ENCODE data around the gene HAUS7.

DNA sequence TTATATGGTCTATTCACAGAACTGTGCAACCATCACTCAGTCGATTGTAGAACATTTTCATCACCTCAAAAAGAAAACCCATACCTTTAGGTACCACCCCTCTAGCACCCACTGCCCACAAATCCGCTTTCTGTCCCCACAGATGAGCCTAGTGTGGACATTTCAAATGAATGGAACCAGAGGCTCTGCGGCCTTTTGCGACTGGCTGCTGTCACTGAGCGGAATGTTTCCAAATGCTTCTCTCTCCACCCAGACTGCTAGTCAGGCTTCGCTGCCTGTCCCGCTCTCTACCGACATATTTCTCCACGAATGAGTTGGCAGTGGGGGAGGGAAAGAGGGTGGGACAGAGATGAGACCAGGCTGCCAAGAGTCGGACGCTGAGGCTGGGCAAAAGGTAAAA, 22.7 kb upstream of the HAUS7 start:
- TF ChIP-seq EZH2 (IDR thresholded peaks at IDR 0.05; ENCODE audit: low read depth, unreplicated experiment) (no peak), EZH2phosphoT487 (IDR thresholded peaks at IDR 0.05; ENCODE audit: unreplicated experiment) (no peak), POLR2AphosphoS5 (IDR thresholded peaks at IDR 0.05; ENCODE audit: low read depth) (no peak), ZNF331 (CRISPR knock-in tag; IDR thresholded peaks at IDR 0.05; ENCODE audit: low read depth) (no peak), ZNF114 (CRISPR knock-in tag; IDR thresholded peaks at IDR 0.05) (no peak), CREB1 (CRISPR knock-in tag; IDR thresholded peaks at IDR 0.05; ENCODE audit: low read depth) (no peak), NANOG (IDR thresholded peaks at IDR 0.05; ENCODE audit: borderline replicate concordance) (no peak)
- TF ChIP-seq, protein P1, sequence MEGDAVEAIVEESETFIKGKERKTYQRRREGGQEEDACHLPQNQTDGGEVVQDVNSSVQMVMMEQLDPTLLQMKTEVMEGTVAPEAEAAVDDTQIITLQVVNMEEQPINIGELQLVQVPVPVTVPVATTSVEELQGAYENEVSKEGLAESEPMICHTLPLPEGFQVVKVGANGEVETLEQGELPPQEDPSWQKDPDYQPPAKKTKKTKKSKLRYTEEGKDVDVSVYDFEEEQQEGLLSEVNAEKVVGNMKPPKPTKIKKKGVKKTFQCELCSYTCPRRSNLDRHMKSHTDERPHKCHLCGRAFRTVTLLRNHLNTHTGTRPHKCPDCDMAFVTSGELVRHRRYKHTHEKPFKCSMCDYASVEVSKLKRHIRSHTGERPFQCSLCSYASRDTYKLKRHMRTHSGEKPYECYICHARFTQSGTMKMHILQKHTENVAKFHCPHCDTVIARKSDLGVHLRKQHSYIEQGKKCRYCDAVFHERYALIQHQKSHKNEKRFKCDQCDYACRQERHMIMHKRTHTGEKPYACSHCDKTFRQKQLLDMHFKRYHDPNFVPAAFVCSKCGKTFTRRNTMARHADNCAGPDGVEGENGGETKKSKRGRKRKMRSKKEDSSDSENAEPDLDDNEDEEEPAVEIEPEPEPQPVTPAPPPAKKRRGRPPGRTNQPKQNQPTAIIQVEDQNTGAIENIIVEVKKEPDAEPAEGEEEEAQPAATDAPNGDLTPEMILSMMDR (conservative IDR thresholded peaks at IDR 0.05; ENCODE audit: low read depth in 2 of 2), result no peak

Data from GM23338 (cell line).